Lower leg skin (tissue), 4 donors: ENCODE data around the gene COL15A1. TPM values are rescaled to one million over a fixed set of nuclear protein-coding genes. Genes with fewer than 3 reads are reported as not detected.

ENCODE experiments used
- DNase-seq, 2 donors: peaks; one replicate each; pipeline ENCODE4 v3.0.0-alpha.2; 2019; ENCODE audit warnings: low spot score in 2 of 2
- H3K4me3 ChIP-seq: fragments of 200-600 bp; sonication (generic); 2 replicates; pipeline ENCODE4 v1.5.1; 2017; ENCODE audit warnings: mild to moderate bottlenecking, low read depth; ENCODE audit not compliant: poor library complexity, severe bottlenecking
- POLR2A ChIP-seq, 2 donors: fragments of 450-650 bp; IDR thresholded peaks; one replicate each; pipeline ENCODE4 v1.6.1; 2016 to 2017; ENCODE audit warnings: antibody characterized with exemption in 2 of 2, mild to moderate bottlenecking in 1 of 2, moderate library complexity in 1 of 2
- WGBS, 2 donors: methylation state at CpG; one replicate each; pipeline ENCODE4 v1.1.5; 2018; 5-methylcytosine and 5-hydroxymethylcytosine counted together
- intact Hi-C: fragments of 100-400 bp; cut with DNase I; formaldehyde crosslinking; loops from one replicate; pipeline ENCODE4 v1.15.0; 2023; ENCODE audit warnings: low total_unique reads
- total RNA-seq, 4 donors: library from RNA; depleted of rRNA; stranded (reverse); fragments of >200 nt; gene quantifications; one replicate each; pipeline ENCODE4 v1.1.0, GENCODE V29; 2016
- TF ChIP-seq, protein P1 (sequence below), 3 donors: fragments of 450-650 bp; IDR thresholded peaks; one replicate each; pipeline ENCODE4 v1.5.1; 2016; ENCODE audit warnings: antibody characterized with exemption in 3 of 3, mild to moderate bottlenecking in 3 of 3, moderate library complexity in 2 of 3

The COL15A1 gene
- total RNA-seq, 4 donors from 2014 or later: 2.3 to 14.1 (median 8.3) TPM

DNA sequence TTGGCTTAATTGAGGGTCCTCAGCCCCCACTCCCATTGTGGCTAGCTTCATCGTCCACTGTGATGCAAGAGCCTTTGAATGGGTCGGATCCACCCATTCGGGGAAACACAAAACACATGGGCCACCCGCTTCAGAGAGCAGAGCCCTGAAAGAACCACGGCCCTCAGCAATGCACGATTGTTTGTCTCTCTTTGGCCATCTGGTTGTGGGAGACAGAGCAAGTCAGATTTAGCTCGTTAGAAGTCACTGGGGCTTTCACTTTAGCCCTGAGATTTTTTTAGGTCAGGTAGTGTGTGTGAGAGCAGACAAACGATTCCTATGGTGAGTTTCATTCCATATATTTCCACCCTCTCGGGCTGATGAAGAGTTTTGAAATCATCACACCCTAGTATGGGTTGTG is 12.9 kb upstream of the COL15A1 start:
- 87 to 88% methylated on average over 9 of the region's 9 CpGs for WGBS, 2 donors
- DNase-seq: peak in 1 of 2 donors; percentile 49
- no peak for TF ChIP-seq POLR2A (IDR thresholded peaks at IDR 0.05)
- TF ChIP-seq, protein P1, sequence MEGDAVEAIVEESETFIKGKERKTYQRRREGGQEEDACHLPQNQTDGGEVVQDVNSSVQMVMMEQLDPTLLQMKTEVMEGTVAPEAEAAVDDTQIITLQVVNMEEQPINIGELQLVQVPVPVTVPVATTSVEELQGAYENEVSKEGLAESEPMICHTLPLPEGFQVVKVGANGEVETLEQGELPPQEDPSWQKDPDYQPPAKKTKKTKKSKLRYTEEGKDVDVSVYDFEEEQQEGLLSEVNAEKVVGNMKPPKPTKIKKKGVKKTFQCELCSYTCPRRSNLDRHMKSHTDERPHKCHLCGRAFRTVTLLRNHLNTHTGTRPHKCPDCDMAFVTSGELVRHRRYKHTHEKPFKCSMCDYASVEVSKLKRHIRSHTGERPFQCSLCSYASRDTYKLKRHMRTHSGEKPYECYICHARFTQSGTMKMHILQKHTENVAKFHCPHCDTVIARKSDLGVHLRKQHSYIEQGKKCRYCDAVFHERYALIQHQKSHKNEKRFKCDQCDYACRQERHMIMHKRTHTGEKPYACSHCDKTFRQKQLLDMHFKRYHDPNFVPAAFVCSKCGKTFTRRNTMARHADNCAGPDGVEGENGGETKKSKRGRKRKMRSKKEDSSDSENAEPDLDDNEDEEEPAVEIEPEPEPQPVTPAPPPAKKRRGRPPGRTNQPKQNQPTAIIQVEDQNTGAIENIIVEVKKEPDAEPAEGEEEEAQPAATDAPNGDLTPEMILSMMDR (IDR thresholded peaks at IDR 0.05): no peak
- intact Hi-C loops: no loop called here
- H3K4me3 ChIP-seq: no peak overlapping the region

DNA sequence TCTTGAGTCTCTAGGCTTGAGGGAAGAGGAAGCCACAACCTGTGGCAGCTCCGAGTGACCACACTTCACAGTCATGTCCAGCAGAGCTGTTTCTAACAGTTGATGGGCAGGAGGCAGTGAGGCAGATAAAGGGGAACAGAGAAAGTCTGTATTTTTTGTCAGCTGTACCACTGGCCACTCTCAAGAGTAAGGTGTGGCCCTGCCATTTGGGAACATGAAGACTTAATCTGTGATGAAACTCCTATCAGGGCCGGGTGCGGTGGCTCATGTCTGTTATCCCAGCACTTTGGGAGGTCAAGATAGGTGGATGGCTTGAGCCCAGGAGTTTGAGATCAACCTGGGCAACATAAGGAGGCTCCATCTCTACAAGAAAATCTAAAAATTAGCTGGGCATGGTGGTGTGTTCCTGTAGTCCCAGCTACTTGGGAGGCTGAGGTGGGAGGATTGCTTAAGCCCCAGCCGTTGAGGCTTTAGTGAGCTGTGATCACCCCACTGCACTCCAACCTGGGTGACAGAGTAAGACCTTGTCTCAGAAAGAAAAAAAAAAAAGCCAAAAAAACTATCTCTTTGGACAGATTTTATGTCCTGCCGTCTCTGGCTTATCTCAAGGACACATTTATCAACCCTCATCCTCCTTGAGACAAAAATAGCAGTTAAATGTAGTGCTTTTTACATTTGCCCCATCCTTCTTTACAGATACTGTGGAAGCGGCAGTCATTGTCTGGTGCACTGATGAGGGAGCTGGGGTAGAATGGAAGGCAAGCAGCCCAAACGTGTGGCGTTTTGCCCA is 11.9 kb upstream of the COL15A1 start:
- H3K4me3 ChIP-seq: no peak overlapping the region
- WGBS, 2 donors: 85 to 87% methylated on average over 8 of the region's 8 CpGs
- no peak for TF ChIP-seq POLR2A (IDR thresholded peaks at IDR 0.05)
- TF ChIP-seq, protein P1 (IDR thresholded peaks at IDR 0.05): no peak
- DNase-seq: peak in 1 of 2 donors; percentile 46
- intact Hi-C loops: no loop called here

DNA sequence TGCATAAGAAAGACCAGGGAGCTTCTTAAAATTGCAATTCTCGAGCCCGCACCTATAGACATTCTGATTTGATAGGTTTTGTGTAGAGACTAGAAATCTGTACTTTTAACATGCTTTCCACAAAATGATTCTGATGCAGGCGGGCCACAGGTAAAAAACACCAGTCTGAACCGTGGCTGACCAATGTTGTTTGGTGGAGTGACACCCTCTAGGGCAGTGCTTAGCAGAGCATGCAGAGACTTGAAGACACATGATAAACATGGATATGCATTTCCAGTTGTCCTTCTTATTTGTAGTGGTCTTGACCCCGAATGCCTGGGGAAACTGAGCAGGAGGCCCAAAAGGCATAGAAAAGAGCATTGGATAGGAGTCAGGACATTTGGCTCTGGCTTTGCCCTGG is 10.5 kb upstream of the COL15A1 start:
- DNase-seq: no peak
- H3K4me3 ChIP-seq: no peak overlapping the region
- no peak for TF ChIP-seq POLR2A (IDR thresholded peaks at IDR 0.05)
- TF ChIP-seq, protein P1 (IDR thresholded peaks at IDR 0.05): no peak
- intact Hi-C loops: no loop called here
- 90 to 95% methylated on average over 5 of the region's 5 CpGs for WGBS, 2 donors

DNA sequence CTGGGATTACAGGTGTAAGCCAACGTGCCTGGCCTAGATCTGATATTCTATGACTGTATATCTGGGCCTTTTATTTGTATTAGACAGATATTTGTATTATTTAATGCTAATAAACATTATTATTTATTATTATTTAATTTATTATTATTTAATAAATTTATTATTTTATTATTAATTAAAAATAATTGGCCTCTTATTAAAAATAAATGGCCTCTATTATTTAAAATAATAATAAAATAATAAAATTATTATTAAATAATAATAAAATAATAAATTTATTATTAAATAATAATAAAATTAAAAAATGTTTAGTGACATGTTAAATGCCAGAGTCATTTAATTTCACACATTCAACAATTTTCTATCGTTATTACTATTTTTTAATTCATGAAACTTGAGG is 9.8 kb upstream of the COL15A1 start:
- WGBS, 2 donors: 76 to 95% methylated on average over 2 of the region's 2 CpGs
- intact Hi-C loops: no loop called here

DNA sequence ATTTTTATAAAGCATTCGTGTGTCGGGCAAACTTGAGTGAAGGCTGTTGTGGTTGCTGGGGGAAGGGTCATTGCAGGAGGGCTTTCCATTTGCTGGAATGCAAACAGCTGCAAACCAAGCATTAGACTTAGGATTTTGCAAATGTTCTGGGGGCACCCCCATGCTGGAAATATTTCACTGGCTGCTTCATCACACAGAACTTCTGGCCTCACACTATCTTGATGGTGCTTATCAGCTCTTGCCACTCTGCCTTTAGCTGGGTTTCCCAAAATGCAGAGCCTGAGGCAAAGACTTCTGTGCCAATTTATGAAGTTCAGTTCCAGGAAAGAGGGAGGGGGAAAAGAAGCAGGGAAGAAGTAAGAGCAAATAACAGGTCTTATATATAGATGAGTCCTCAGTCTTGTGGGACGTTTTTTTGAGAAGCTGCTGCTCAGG is 8.6 kb upstream of the COL15A1 start:
- 54 to 61% methylated on average over 3 of the region's 3 CpGs for WGBS, 2 donors
- intact Hi-C loops: no loop called here
- DNase-seq: no peak
- TF ChIP-seq POLR2A (IDR thresholded peaks at IDR 0.05): no peak
- TF ChIP-seq, protein P1 (IDR thresholded peaks at IDR 0.05): no peak
- H3K4me3 ChIP-seq: no peak overlapping the region

More for the DNA sequence above, 9.8 kb upstream of the COL15A1 start:
- H3K4me3 ChIP-seq: no peak overlapping the region
- TF ChIP-seq, protein P1 (IDR thresholded peaks at IDR 0.05): no peak
- no peak for TF ChIP-seq POLR2A (IDR thresholded peaks at IDR 0.05)
- DNase-seq: no peak
